Activated T-cell treated with anti-CD3 and anti-CD28 coated beads for 24 hours (primary cell): Measurements from ENCODE around the gene TAB2.

Source experiments
- DNase-seq: peaks from one replicate; pipeline ENCODE4 v3.0.0-alpha.2; 2020; ENCODE audit warnings: low read depth

Gene TAB2

GRCh38 chr6:149419696-149420404 is 102.3 kb downstream of the TAB2 start:
- DNase-seq: no peak

DNA sequence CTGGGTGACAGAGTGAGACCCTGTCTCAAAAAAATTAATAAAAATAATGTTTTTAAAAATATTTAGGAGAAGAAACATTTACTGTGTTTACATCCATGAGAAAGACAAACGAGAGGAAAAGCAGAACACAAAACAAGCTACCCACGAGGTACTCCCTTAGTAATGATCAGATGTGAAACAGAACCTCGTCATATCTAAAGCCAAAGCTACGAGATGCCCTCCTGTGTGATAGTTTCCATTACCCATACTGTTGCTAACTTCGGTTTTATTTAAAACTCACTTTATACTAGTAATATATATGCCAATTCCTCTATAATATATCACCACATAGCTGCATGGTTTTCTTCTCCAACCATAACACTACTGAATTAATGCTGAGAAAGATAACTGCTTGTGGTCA is 103.6 kb downstream of the TAB2 start:
- no peak for DNase-seq

- DNase-seq: no peak
Observed at GRCh38 chr6:149422581-149422980, 105.1 kb downstream of the TAB2 start.

GRCh38 chr6:149423964-149424440 is 106.5 kb downstream of the TAB2 start:
- DNase-seq: no peak

DNA sequence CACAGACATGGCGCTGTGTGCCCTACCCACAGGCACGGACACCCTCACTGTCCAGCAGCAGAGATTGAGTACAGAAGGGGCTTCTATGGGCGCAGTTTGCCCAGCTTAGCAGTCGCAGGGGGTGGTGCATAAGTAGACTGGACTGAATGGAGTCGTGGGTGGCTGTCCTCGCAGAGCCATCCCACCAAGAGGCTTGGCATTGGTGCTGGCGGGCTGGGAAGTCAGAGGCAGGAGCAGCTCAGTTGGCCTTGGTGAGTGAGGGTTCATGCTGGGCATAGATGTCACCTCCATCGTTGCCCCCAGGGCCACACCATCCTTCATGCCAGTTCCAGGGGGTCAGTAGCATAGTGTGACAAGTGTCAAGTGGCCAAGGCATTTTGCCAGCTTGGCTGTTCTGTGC is 107.7 kb downstream of the TAB2 start:
- DNase-seq: no peak

DNA sequence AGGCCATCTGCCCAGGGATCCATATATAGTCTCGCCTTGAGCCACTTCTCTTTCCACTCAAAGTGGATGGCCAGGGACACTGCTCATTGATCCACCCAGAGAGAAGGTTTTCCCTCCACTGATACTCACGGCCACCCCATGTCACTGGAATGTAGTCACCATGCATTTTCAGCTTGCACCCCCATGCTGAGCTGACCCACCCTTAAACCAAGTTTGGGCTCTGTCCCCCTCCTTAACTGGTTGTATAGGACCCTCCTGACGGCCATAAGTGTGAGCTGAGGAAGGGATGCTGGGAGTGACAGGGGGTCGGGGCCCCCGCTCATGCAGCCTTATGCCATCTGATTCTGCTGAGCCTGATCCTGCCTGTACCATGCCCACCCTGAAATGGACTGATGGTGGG is 108.2 kb downstream of the TAB2 start:
- no peak for DNase-seq

GRCh38 chr6:149428606-149429005 is 111.1 kb downstream of the TAB2 start:
- no peak for DNase-seq

- no peak for DNase-seq
Observed at GRCh38 chr6:149429427-149430360, 112.2 kb downstream of the TAB2 start.

- DNase-seq: peak; percentile 88
Observed at GRCh38 chr6:149431905-149432775, 114.6 kb downstream of the TAB2 start.

DNA sequence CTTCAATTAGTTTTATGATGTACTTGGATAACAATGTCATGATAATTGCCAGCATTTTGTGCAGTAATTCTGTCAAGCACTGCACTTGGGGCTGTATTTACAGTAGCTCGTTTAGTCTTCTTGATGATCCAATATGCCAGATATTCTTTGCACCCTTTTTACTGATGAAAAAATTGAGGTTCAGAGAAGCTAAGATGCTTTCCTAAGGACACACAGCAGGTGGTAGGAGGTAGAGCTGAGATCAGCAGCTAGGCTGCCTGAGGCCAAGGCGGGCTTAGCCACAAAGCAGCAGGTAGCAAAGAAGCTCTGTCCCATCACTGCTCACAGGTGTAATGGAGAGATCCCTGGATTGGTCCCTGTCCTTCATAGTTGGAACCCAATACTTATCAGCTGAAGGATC is 115.9 kb downstream of the TAB2 start:
- no peak for DNase-seq

DNA sequence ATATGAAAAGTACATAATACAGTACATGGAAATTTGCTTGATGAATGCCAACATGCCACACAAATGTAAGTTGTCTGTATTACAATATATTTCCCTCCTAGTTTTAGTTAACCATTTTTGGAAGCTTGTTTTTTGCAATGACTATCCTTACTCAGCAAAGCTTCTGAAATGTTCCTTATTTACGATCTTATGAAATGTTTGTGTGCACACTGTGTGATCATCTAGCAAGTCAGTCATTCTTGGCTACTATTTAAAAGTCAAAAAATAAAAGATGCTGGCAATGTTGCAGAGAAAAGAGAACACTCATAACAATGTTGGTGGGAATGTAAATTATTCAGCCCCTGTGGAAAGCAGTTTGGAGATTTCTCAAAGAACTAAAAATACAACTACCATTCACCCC is 116.4 kb downstream of the TAB2 start:
- DNase-seq: no peak

DNA sequence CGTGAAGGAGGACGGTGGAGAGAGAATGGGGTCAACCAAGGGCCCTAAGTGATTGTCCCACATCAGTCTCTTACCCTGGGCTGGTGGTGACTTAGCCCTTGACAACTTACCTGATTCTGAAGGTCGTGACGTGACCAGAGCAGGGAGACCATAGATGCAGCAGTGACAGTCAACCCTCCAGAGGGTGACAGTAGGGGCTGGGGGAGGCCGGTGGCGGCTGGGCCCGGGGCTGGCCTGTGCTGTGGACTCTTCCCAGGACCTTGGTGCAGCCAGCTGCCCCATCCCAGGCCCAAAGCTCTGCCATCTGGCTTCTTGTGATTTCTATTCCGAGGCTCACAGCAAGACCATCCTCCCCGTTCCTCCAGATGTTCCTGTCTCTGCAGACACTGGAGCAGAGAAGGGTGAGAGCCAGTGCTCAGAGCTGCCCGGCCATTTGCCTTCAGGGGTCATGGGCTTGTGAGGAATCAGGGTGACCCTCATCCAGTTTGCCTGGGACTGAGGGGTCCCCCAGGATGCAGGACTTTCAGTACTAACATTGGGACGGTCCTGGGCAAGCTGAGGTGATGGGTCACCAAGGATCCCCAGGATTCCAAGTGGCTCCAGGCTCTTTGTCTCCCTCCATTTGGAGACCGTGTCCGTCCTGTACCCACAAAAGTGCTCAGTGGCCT is 118.5 kb downstream of the TAB2 start:
- no peak for DNase-seq

- no peak for DNase-seq
Observed at GRCh38 chr6:149436647-149437046, 119.1 kb downstream of the TAB2 start.

DNA sequence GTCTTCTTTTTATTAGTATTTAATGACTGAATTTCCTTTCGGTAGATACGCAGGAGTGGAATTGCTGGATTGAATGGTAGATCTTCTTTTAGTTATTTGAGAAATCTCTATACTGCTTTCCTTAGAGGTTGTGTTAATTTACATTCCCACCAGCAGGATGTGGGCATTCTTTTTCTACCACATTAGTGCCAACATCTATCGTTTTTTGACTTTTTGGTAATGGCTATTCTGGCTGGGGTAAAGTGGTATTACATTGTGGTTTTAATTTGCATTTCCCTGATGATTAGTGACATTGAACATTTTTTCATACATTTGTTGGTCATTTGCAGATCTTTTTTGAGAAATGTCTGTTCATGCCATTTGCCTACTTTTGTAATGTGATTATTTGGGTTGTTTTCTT is 119.7 kb downstream of the TAB2 start:
- DNase-seq: no peak

DNA sequence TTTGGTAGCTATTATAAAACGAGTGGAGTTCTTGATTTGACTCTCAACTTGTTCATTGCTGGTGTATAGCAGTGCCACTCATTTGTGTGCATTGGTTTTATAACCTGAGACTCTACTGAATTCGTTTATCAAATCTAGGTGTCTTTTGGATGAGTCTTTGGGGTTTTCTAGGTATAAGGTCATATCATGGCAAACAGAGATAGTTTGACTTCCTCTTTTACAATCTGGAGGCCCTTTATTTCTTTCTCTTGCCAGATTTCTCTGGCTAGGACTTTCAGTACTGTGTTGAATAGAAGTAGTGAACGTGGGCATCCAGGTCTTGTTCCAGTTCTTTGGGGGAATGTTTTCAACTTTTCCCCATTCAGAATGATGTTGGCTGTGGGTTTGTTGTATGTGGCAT is 121.3 kb downstream of the TAB2 start:
- no peak for DNase-seq

- no peak for DNase-seq
Observed at GRCh38 chr6:149439626-149440025, 122.1 kb downstream of the TAB2 start.

DNA sequence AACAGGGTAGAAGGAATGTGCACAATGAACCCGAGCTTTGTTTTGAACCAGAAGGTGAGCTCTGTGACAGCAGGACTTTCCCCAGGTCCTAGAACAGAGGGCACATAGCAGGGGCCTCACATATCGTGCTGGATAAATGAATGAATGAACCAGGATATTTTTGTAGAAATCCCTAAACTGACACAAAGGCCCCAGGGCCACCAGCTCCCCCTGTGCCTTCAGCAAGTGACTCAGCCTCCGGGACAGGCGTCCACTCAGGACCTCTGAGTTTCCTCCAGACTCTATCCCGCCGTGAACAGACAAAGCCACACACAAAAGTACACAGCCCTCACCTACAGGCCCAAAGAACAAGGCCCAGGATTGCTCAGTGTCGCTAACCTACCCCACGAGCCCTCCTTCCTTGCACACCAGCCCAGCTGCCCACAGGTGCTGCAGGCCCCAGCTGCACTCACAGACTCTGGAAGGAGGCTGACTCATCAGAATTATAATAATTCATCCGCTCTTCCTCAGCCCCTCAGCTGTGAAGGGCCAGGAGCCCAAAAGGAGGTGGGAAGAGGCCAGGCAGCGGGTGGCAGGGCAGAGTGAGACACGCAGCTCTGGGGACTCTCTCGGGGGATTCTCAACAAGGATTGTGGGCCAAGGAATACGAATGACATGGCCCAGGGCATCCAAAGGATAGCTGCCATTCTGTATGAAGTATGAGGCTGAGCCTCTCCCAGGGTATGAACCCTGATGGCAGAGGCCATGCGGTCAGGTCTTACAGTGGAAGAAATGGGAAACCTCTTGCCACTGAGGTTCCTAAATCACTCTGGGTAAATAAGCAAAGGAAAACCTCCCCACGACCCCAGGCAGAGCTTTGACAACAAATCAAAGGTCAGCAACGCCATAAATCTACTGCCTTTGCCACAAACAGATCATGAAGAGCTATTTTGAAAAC is 123.5 kb downstream of the TAB2 start:
- DNase-seq: no peak

DNA sequence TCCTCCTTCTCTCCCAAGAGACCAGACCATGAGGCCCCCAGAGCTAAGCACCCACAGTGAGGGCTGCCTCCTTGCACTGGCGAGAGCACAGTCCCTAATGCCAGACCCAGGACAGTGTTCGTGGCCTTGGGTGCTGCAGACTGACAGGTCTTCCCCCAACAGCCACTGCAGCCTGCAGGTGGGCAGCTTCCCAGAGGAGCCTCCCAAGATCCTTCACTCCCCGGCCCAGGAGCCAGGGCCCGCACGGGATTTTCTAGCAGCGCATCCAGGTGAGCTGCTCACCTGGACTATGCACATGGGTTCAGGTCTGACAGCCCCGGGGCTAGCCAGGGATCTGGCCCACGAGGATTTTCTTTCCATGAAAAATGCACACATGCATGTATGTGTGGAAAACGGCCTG is 124.2 kb downstream of the TAB2 start:
- no peak for DNase-seq

- no peak for DNase-seq
Observed at GRCh38 chr6:149443411-149444181, 126.1 kb downstream of the TAB2 start.
